ENCODE data around the gene SCAMP4.
"Not testable (repeated sequence)": the region's sequence is repeated elsewhere in the genome, so short reads cannot be mapped to it uniquely, and the experiment has no call there.

The SCAMP4 gene

DNA sequence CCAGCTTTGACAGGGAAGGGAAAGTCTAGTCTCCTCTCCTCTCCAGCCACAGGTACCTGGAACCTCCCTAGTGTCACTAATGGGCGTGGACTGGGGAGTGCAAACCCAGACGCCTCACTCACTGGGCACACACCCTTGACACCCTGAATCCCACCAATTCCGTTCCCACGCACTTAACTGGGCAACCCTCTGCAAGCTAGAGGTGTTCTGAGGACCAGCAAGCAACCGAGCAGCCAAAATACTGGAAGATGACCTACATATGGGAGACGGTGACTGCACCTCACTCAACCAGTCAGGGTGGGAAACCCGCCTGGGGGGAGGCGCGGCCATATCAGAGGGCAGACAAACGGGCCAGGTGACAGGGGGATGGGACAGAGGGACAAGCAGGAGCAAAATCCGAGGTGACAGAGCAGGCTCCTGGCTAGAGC lies 20.9 kb upstream of the SCAMP4 start:
- no peak overlapping the region for H3K4ac ChIP-seq (ENCODE audit: low read depth, low read length)
- H2BK120ac ChIP-seq (ENCODE audit: low read depth, low read length) = no peak overlapping the region
- H4K8ac ChIP-seq (ENCODE audit: low read depth, low read length) = no peak overlapping the region
- peaks cover 10% of the 10 kb centered on the region for H3K4me1 ChIP-seq (ENCODE audit: control insufficient read depth, low read depth, low read length)
- H4K5ac ChIP-seq (ENCODE audit: low read length) = no peak overlapping the region
- H3K27me3 ChIP-seq (ENCODE audit: insufficient read depth, low read length, poor library complexity) = no peaks in the 10 kb centered on the region
- peak overlapping the region; percentile 89 for H3K9ac ChIP-seq (ENCODE audit: low read length)
- peak overlapping the region; percentile 90 for H3K4me3 ChIP-seq (ENCODE audit: low read length)
- H3K79me2 ChIP-seq (ENCODE audit: control insufficient read depth, insufficient read depth, low read length) = peaks cover 28% of the 10 kb centered on the region
- no CpG with 5 or more reads among the region's 11 CpGs for WGBS (ENCODE audit: extremely low coverage, insufficient coverage, low lambda C conversion rate)
- peak overlapping the region; percentile 92 for H3K56ac ChIP-seq (ENCODE audit: low read length)
- H3K36me3 ChIP-seq (ENCODE audit: control insufficient read depth, insufficient read depth, low read length) = no peaks in the 10 kb centered on the region
- no peak overlapping the region for H2BK5ac ChIP-seq (ENCODE audit: low read length)
- H3K23ac ChIP-seq (ENCODE audit: low read length) = no peak overlapping the region
- no peak overlapping the region for H2AK5ac ChIP-seq (ENCODE audit: low read length)
- no peak overlapping the region for H2BK15ac ChIP-seq (replicated peaks; ENCODE audit: low read depth)
- no peak overlapping the region for H3K27ac ChIP-seq (ENCODE audit: low read depth, low read length)
- DNase-seq = no peak
- peak overlapping the region; percentile 93 for H3K4me2 ChIP-seq (ENCODE audit: low read length)
- H3K18ac ChIP-seq (ENCODE audit: low read length) = no peak overlapping the region
- H3K79me1 ChIP-seq (ENCODE audit: low read length) = peaks cover 23% of the 10 kb centered on the region

DNA sequence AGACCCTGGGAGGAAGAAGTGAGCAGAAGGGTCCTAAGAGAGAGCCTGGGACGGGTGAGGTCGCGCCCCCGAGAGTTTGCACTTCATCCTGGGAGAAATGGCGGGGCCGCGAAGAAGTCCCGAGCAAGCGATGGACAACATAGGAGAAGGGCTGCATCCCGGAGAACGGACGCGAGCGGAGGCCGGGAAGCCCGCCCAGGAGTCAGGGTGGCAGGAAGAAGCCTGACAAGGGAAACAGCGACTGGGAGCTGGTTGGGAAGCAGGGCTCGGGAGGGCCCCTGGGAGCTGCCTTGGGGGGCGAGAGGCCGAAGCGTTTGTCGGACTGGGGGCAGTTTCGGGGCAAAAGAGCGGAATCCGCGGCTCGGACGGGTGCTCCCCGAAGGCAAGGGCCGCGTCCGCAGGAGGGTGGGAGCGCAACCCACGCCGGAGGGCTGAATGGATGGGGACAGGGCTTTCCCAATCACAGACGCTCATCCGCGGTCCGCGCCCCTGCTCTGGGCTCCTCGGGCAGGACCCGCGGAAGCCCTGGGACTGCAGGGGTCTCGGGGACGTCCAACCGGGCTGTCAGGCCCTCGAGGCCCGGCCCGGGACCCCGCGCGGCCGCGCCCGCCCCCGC lies 20.4 kb upstream of the SCAMP4 start:
- H3K4me3 ChIP-seq (ENCODE audit: low read length) = peak overlapping the region; percentile 90
- no peak overlapping the region for H2AK5ac ChIP-seq (ENCODE audit: low read length)
- WGBS (ENCODE audit: extremely low coverage, insufficient coverage, low lambda C conversion rate) = no CpG with 5 or more reads among the region's 56 CpGs
- peaks cover 23% of the 10 kb centered on the region for H3K79me1 ChIP-seq (ENCODE audit: low read length)
- H3K18ac ChIP-seq (ENCODE audit: low read length) = peak overlapping the region; percentile 43
- no peak overlapping the region for H2BK5ac ChIP-seq (ENCODE audit: low read length)
- H3K4me1 ChIP-seq (ENCODE audit: control insufficient read depth, low read depth, low read length) = peaks cover 10% of the 10 kb centered on the region
- H3K4me2 ChIP-seq (ENCODE audit: low read length) = peak overlapping the region; percentile 93
- H2BK15ac ChIP-seq (replicated peaks; ENCODE audit: low read depth) = no peak overlapping the region
- H3K56ac ChIP-seq (ENCODE audit: low read length) = peak overlapping the region; percentile 92
- no peaks in the 10 kb centered on the region for H3K27me3 ChIP-seq (ENCODE audit: insufficient read depth, low read length, poor library complexity)
- H4K5ac ChIP-seq (ENCODE audit: low read length) = no peak overlapping the region
- H3K23ac ChIP-seq (ENCODE audit: low read length) = no peak overlapping the region
- H2BK120ac ChIP-seq (ENCODE audit: low read depth, low read length) = no peak overlapping the region
- no peak overlapping the region for H4K8ac ChIP-seq (ENCODE audit: low read depth, low read length)
- H3K9ac ChIP-seq (ENCODE audit: low read length) = peak overlapping the region; percentile 89
- H3K79me2 ChIP-seq (ENCODE audit: control insufficient read depth, insufficient read depth, low read length) = peaks cover 28% of the 10 kb centered on the region
- no peak overlapping the region for H3K27ac ChIP-seq (ENCODE audit: low read depth, low read length)
- H3K4ac ChIP-seq (ENCODE audit: low read depth, low read length) = no peak overlapping the region
- H3K36me3 ChIP-seq (ENCODE audit: control insufficient read depth, insufficient read depth, low read length) = no peaks in the 10 kb centered on the region
- DNase-seq = no peak

DNA sequence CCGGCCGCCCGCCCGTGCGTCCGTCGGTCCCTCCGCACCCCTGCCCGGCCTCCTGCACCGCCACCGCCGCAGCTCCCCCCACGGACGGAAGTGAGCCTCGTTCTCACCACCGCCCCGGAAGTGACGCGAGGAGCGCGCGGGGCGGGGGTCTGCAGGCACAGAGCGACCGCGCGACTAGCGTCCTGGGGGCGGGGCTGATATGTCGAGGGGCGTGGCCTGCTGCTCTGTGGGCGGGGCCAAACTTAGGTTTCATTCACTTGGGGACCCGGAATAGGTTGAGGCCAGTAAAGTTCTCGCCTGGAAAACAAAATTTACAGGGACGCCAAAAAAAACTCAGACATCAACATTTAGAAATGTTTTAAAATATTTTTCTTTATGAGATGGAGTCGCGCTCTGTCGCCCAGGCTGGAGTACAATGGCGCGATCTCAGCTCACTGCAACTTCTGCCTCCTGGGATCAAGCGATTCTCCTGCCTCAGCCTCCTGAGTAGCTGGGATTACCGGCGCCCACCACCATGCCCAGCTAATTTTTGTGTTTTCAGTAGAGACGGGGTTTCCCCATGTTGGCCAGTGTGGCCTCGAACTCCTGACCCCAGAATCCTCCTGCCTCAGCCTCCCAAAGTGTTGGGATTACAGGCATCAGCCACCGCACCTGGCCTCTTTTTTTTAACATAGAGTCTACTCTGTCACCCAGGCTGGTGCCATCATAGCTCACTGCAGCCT lies 19.6 kb upstream of the SCAMP4 start, which contains the start of gene ABHD17A:
Gene ABHD17A (minus strand): TSS at position 99 of the 722 bp plus-strand sequence. CDS start 3,930 bp downstream, outside the sequence.
- Histone ChIP-seq H3K79me1 (ENCODE audit: low read length) (peaks cover 23% of the 10 kb centered on the region), H3K4me2 (ENCODE audit: low read length) (peak within 1 kb of the TSS; percentile 93), H3K9ac (ENCODE audit: low read length) (peak within 1 kb of the TSS; percentile 89), H3K56ac (ENCODE audit: low read length) (peak within 1 kb of the TSS; percentile 92), H3K18ac (ENCODE audit: low read length) (peak within 1 kb of the TSS; percentile 43), H3K79me2 (ENCODE audit: control insufficient read depth, insufficient read depth, low read length) (peaks cover 28% of the 10 kb centered on the region), H3K4me3 (ENCODE audit: low read length) (peak within 1 kb of the TSS; percentile 90)
- not testable (repeated sequence) for H2AK5ac ChIP-seq (ENCODE audit: low read length); H4K5ac ChIP-seq (ENCODE audit: low read length); H2BK120ac ChIP-seq (ENCODE audit: low read depth, low read length); H3K27me3 ChIP-seq (ENCODE audit: insufficient read depth, low read length, poor library complexity); H3K4ac ChIP-seq (ENCODE audit: low read depth, low read length); H3K4me1 ChIP-seq (ENCODE audit: control insufficient read depth, low read depth, low read length); H3K27ac ChIP-seq (ENCODE audit: low read depth, low read length); H3K23ac ChIP-seq (ENCODE audit: low read length); H2BK5ac ChIP-seq (ENCODE audit: low read length); H2BK15ac ChIP-seq (replicated peaks; ENCODE audit: low read depth); H4K8ac ChIP-seq (ENCODE audit: low read depth, low read length); H3K36me3 ChIP-seq (ENCODE audit: control insufficient read depth, insufficient read depth, low read length)
- peak; percentile 95 for DNase-seq
- no CpG with 5 or more reads among the region's 46 CpGs for WGBS (ENCODE audit: extremely low coverage, insufficient coverage, low lambda C conversion rate)

DNA sequence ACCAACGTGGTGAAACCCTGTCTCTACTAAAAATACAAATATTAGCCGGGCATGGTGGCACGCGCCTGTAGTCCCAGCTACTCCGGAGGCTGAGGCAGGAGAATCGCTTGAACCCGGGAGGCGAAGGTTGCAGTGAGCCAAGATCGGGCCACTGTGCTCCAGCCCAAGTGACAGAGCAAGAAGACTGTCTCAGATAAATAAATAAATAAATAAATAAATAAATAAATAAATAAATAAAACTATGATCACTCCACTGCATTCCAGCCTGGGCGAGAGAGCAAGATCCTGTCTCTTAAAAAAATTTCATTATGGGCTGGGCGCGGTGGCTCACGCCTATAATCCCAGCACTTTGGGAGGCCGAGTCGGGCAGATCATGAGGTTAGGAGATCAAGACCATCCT lies 18.8 kb upstream of the SCAMP4 start:
- H4K5ac ChIP-seq (ENCODE audit: low read length) = not testable (repeated sequence)
- WGBS (ENCODE audit: extremely low coverage, insufficient coverage, low lambda C conversion rate) = no CpG with 5 or more reads among the region's 15 CpGs

DNA sequence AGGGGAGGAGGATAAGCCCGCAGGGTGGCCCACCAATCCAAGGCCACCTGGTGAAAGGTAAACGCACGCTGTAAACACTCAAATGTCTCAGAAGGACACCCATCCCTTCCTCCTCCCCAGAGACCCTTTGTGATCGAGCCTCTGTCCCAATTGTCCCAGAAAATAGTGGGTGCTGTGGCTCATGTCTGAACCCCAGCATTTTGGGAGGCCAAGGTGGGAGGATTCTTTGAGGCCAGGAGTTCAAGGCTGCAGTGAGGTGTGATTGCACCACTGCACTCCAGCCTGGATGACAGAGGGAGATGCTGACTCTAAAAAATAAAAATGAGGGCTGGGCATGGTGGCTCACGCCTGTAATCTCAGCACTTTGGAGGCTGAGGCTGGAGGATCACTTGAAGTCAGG lies 16.8 kb upstream of the SCAMP4 start:
- Histone ChIP-seq H4K8ac (ENCODE audit: low read depth, low read length) (no peak overlapping the region), H3K23ac (ENCODE audit: low read length) (no peak overlapping the region), H3K4ac (ENCODE audit: low read depth, low read length) (no peak overlapping the region), H3K9ac (ENCODE audit: low read length) (no peak overlapping the region), H3K79me1 (ENCODE audit: low read length) (peaks cover 13% of the 10 kb centered on the region), H2BK5ac (ENCODE audit: low read length) (no peak overlapping the region), H3K27me3 (ENCODE audit: insufficient read depth, low read length, poor library complexity) (no peaks in the 10 kb centered on the region), H3K4me2 (ENCODE audit: low read length) (no peak overlapping the region), H4K5ac (ENCODE audit: low read length) (no peak overlapping the region), H2BK15ac (replicated peaks; ENCODE audit: low read depth) (no peak overlapping the region), H2AK5ac (ENCODE audit: low read length) (no peak overlapping the region), H3K79me2 (ENCODE audit: control insufficient read depth, insufficient read depth, low read length) (peaks cover 17% of the 10 kb centered on the region), H3K4me1 (ENCODE audit: control insufficient read depth, low read depth, low read length) (peaks cover 7% of the 10 kb centered on the region), H3K18ac (ENCODE audit: low read length) (no peak overlapping the region), H3K27ac (ENCODE audit: low read depth, low read length) (no peak overlapping the region), H3K56ac (ENCODE audit: low read length) (peak overlapping the region; percentile 37), H2BK120ac (ENCODE audit: low read depth, low read length) (no peak overlapping the region), H3K4me3 (ENCODE audit: low read length) (no peak overlapping the region), H3K36me3 (ENCODE audit: control insufficient read depth, insufficient read depth, low read length) (no peaks in the 10 kb centered on the region)
- no peak for DNase-seq
- no CpG with 5 or more reads among the region's 5 CpGs for WGBS (ENCODE audit: extremely low coverage, insufficient coverage, low lambda C conversion rate)

More for the DNA sequence above, 18.8 kb upstream of the SCAMP4 start:
- not testable (repeated sequence) for H3K23ac ChIP-seq (ENCODE audit: low read length); H3K9ac ChIP-seq (ENCODE audit: low read length); H3K27ac ChIP-seq (ENCODE audit: low read depth, low read length); DNase-seq; H3K36me3 ChIP-seq (ENCODE audit: control insufficient read depth, insufficient read depth, low read length); H2BK120ac ChIP-seq (ENCODE audit: low read depth, low read length); H4K8ac ChIP-seq (ENCODE audit: low read depth, low read length); H3K4me3 ChIP-seq (ENCODE audit: low read length); H3K4me1 ChIP-seq (ENCODE audit: control insufficient read depth, low read depth, low read length); H3K18ac ChIP-seq (ENCODE audit: low read length); H2AK5ac ChIP-seq (ENCODE audit: low read length); H2BK5ac ChIP-seq (ENCODE audit: low read length); H2BK15ac ChIP-seq (replicated peaks; ENCODE audit: low read depth); H3K27me3 ChIP-seq (ENCODE audit: insufficient read depth, low read length, poor library complexity); H3K4ac ChIP-seq (ENCODE audit: low read depth, low read length); H3K56ac ChIP-seq (ENCODE audit: low read length); H3K4me2 ChIP-seq (ENCODE audit: low read length)
- Histone ChIP-seq H3K79me1 (ENCODE audit: low read length) (peaks cover 23% of the 10 kb centered on the region), H3K79me2 (ENCODE audit: control insufficient read depth, insufficient read depth, low read length) (peaks cover 28% of the 10 kb centered on the region)
